HG03175 (cell line): ENCODE measurements around the gene DOP1B.
"Not testable (repeated sequence)": the region's sequence is repeated elsewhere in the genome, so short reads cannot be mapped to it uniquely, and the experiment has no call there.

ENCODE experiments used
- ATAC-seq: cut with Tn5 transposase; IDR thresholded peaks from one replicate; pipeline ENCODE4 v1.9.1; 2021; ENCODE audit warnings: mild to moderate bottlenecking, moderate library complexity; ENCODE audit not compliant: unreplicated experiment

Gene DOP1B, protein sequence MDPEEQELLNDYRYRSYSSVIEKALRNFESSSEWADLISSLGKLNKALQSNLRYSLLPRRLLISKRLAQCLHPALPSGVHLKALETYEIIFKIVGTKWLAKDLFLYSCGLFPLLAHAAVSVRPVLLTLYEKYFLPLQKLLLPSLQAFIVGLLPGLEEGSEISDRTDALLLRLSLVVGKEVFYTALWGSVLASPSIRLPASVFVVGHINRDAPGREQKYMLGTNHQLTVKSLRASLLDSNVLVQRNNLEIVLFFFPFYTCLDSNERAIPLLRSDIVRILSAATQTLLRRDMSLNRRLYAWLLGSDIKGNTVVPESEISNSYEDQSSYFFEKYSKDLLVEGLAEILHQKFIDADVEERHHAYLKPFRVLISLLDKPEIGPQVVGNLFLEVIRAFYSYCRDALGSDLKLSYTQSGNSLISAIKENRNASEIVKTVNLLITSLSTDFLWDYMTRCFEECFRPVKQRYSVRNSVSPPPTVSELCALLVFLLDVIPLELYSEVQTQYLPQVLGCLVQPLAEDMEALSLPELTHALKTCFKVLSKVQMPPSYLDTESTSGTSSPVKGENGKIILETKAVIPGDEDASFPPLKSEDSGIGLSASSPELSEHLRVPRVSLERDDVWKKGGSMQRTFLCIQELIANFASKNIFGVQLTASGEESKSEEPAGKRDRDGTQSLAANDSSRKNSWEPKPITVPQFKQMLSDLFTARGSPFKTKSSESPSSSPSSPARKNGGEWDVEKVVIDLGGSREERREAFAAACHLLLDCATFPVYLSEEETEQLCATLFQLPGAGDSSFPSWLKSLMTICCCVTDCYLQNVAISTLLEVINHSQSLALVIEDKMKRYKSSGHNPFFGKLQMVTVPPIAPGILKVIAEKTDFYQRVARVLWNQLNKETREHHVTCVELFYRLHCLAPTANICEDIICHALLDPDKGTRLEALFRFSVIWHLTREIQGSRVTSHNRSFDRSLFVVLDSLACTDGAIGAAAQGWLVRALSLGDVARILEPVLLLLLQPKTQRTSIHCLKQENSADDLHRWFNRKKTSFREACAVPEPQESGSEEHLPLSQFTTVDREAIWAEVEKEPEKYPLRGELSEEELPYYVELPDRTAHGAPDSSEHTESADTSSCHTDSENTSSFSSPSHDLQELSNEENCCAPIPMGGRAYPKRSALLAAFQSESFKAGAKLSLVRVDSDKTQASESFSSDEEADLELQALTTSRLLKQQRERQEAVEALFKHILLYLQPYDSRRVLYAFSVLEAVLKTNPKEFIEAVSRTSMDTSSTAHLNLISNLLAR (N-terminal part only)

DNA sequence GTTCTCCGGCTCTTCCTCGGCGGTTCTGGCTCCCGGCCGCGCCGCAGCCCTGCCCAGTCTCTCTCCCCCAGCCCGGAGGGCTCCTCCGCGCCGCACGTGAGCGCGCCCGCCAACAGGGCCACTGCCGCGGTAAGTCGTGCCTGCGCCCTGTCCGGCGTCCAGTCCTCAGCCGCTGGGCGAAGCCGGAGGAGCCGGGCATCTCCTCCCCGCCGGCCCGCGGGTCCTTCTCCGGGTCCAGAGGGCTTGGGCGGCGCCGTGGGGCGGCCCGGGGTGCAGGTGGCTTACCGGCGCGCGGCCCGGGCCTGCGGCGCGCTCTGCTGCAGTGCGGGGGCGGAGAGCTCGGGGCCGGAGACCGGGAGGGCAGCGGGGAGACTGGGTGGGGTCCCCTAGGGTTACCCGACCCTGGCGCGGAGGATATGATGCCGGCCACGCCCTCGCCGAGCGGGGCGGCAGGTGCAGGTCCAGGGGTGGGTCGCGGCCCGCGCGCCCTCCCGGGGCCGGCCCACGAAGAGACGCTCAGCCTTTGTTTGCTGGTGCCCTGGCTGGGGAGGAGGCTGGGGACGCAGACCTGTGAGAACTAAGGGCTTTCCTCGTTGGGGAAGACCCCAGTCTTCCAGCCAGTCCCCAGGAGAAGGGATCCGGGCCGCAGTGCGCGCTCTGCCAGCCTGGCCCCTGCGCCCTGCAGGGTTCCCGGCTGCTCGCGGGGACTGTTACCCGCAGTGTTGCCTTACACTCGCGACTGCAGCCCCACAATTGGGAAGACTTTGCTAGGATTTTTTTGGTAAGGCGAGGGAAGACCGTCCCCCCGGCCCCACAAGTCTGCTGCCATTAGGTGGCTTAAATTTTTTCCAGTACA is at the start of gene DOP1B:
Gene DOP1B (plus strand): TSS at position 10 of the 856 bp plus-strand sequence. CDS start 7,910 bp downstream, outside the sequence.
- ATAC-seq, result peak; percentile 26

DNA sequence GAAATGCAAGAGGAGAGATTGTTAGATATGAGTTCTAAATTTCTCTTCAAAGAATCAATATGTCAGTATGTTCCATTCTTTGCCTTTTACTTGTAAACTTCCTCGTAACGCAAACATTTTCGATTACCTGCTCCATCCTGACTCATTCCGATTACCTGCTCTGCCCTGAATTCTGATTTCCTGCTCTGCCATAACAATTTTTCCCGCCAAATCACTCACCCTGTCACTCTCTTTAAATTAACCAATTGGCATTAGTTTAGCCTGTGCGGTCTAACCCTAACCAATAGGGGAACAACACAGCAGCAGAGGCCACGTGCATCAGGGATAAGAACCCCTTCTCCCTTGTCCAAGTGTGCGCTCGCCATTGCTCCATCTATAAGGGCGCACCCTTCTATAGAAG is 46.8 kb upstream of the DOP1B start:
- ATAC-seq, result no peak

DNA sequence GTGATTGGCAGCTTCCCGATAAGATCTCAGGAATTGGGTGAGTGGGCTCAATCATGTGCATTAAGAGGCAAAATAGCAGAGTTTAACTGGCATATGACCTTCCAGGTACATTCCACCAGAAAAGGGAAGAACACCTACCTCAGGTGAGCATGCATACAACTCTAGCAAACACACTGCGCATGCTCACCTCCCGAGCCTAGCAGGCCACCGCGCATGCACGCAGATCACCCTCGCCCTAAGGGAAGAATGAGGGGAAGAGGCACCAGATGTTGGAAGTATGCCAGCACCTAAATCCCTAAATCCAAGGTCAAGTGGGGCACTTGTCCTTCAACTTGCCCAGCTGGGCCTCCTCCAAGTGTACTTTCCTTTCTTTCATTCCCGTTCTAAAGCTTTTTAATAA is 45.4 kb upstream of the DOP1B start:
- ATAC-seq, result no peak

DNA sequence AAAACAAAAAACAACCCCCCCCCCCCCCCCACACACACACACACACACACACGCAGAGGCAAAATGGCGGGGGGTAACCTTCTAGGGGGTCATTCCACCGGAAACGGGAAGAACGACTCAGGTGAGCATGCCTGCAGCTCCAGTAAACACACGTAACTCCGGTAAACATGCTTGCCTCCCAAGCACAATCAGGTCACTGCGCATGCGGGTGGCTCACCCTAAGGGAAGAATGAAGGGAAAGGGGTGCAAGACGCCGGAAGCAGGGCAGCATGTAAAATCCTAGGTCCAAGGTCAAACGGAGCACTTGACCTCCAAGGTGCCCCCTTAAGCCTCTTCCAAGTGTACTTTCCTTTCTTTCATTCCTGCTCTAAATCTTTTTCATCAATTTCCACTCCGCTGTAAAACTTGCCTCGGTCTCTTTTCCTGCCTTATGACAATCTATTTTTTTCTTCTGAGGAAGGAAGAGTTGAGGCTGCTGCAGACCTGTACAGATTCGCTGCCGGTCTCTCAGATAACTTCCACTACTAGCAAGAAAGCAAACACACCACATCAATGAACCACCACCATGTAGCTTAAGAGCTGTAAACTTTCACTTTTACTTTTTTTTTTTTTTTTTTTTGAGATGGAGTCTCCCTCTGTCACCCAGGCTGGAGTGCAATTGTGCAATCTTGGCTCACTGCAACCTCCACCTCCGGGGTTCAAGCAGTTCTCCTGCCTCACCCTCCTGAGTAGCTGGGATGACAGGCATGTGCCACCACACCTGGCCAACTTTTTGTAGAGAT is 42.8 kb upstream of the DOP1B start:
- no peak for ATAC-seq

DNA sequence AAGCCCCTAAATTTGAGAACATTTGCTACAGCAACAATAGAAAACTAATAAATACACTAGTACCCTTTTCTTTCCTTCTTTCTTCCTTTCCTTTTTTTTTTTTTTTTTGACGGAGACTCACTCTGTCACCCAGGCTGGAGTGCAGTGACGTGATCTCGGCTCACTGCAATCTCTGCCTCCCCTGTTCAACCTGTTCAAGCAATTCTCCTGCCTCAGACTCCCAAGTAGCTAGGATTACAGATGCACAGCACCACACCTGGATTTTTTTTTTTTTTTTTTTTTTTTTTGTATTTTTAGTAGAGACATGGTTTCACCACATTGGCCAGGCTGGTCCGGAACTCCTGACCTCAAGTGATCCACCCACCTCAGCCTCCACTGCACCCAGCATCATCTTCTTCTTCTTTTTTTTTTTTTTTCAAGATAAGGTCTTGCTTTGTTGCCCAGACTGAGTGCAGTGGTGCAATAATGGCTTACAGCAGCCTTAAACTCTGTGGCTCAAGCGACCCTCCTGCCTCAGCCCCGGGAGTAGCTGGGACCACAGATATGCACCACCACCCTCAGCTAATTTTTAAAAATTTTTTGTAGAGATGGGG is 41.4 kb upstream of the DOP1B start:
- ATAC-seq, result no peak

DNA sequence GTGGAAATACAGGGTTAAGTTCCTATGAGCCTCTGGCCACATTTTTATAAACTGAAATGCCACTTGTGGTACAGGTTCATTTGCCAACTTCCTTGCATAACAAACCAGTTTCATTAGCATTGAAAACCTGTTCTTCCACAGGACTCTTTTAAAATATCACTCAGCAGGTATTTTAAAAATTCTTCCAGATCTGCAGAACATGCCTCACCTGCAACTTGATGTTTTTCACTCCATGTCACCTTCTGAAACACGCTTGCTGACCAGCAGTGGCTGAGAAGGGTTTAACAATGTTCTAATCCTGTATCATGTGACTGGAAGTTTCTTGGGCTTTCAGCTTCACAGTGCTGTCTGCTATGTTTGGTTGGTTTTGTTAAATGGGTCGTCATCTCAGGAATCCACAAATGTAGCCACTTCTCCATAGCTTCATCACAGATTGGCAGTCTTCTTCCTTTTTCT is 39.3 kb upstream of the DOP1B start:
- no peak for ATAC-seq

DNA sequence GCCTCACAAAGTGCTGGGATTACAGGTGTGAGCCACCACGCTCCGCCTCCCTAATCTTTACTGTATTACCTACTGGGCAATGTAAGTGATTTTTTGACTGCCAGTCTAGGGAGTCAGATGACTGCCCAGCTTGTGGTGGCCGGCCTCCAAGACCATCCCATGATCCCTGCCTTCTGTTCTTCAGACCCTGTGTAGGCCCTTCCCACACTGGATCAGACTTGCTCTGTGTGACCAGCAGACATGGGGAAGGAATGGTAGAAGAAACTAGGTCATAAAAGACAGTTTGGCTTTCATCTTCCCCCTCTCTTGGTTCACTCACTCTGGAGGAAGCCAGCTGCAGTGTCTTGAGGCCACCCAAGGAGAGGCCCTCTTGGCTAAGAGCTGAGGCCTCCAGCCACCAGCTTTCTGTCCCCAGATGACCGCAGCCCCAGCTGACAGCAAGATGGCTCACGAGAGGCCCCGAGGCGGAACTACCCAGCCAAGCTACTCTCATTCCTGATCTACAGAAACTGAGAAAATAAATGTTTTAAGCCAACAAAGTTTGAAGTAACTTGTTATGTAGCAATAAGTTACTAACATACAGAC is 36.2 kb upstream of the DOP1B start:
- ATAC-seq, result no peak

DNA sequence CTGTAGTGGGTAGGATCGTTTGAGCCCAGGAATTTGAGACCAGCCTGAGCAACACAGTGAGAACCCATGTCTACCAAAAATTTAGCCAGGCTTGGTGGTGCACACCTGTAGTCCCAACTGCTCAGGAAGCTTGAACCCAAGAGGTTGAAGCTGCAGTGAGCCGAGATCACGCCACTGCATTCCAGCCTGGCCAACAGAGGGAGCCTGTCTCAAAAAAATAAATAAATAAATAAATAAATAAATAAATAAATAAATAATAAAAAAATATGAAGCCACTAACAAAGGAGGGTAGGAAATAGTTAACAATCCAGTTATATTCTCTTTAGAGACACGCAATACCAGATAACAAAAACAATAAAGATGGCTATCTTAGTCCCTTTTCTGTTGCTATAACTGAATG is 33.6 kb upstream of the DOP1B start:
- no peak for ATAC-seq

DNA sequence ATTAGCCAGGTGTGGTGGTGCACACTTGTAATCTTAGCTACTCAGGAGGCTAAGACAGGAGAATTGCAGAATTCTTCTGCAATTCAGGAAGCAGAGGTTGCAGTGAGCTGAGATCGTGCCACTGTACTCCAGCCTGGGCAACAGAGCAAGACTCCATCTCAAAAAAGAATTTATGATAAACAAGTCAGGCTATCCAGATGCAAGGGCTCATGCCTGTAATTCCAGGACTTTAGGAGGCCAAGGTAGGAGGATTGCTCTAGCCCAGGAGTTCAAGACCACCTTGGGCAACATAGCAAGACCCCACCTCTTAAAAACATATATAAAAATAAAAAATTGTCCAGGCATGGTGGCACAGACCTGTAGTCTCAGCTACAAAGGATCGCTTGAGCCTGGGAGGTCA is 32.2 kb upstream of the DOP1B start:
- ATAC-seq, result no peak

DNA sequence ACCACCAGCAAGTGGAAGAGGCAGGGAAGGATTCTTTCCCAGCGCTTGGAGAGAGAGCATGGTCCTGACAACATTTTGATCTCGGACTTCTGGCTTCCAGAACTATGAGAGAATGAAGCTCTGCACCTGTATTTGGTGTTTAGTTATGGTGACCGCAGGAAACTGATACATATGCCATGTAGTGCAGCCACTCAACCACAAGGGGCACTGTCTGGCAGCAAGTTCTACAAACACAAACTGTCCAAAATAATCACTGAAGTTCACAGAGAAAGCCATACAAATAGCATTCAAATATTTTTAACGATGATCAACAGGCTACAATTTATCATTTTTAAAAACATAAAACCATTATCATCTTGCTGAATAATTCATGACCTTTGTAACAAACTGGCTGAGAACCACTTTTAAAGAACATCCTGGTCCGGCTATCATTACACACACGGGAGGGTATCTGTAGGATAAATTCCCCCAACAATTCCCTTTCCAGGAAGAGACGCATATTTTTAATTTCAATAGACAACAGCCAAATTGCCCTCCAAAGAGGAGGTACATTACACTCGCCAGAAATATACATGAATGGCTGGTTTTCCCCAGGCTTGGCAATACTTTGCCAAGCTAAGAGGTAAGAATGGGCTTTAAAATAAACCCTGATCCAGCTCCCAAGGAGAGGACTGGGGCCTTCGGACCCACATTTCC is 31.0 kb upstream of the DOP1B start:
- ATAC-seq, result no peak

DNA sequence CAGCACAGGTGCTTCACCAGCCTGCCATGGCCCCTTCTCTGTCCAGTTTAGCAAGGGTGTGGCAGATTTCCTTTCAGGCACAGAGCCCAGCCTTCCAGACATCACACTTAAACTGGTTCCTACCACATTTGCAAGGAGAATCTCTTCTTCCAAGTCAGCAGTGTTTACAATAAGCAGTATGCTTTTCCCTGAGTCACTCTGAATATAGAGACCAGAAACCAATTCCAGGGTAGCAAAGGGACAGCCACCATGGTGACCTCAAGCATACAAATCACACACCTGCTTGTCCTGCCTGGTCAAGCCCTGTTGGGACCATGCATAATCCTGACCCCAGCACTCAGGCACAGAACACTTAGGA is 30.4 kb upstream of the DOP1B start:
- no peak for ATAC-seq

DNA sequence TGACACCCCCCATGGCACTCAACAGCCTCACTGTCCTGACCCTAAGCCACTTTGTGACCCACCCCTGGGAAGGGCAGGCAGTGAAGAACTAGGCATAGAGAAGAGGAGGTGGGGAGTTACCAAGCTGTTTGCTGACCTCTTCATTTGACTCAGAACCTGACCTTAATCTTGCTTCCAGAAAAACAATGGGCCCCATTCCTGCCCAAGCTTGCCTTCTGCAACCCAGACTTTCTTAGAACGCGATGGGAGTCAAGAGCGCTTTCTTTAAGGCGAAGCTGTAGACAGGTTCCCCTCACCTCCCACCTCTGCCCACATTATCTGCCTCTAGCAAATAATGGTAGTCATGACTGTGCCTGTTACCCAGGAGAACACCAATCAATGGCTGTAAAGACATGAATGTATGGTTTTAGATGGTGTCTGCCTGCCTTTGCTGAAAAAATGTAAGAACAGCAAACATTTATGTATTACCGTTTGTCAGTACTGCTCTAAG is 30.0 kb upstream of the DOP1B start:
- ATAC-seq, result no peak

DNA sequence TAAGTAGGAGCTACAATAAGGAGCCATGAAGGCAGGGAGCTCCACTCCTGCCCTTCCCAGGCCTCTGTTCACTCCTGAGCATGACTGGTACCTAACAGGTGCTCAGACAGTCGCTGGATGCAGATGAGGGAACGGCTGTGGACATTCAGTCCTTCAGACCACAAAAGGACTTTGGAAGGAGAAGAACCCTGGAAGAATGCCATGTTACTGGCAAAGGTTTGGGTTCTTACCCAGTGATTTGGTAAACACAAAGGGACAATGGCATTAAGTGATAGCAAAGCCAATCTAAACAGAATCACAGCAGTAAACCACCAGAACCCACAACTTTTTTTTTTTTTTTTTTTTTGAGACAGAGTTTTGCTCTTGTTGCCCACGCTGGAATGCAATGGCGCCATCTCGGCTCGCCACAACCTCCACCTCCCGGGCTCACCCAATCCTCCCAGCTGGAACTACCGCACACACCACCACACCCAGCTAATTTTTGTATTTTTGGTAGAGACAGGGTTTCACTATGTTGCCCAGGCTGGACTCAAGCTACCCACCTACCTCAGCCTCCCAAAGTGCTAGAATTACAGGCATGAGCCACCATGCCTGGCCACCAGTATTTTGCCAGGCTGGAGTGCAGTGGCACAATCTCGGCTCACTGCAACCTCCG is 29.2 kb upstream of the DOP1B start:
- ATAC-seq, result no peak

DNA sequence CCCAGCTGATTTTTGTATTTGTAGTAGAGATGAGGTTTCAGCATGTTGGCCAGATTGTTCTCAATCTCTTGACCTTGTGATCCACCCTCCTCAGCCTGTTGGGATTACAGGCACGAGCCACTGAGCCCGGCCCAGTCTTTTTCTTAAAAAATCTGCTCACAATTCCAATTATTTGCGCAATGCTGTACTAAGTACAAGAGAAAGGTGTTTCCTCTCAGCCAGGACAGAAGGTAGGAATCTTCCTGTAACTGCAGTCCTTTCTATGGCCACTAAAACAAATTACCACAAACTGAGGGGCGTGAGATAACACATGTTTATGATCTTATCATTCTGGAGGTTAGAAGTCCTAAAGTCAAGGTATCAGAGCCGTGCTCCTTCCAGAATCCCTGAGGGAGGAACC is 28.6 kb upstream of the DOP1B start:
- ATAC-seq, result no peak

DNA sequence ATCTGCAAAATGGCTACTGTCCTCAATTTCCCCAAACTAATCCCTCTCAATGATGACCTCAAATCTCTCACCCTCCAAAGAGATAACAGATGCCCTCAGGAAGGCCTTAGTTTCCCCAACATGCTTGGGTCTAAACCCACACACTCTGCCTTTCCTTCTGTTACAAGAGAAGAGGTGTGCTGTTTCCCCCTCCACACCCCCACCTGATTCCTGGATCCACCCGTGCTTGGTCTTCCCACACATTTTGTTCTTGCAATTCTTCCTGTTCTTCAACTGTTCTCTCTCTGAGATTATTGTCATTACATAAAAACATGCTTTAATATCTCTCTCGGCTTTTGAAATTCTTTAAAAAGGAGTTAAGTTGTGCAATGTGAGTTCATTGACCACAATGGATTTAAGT is 27.4 kb upstream of the DOP1B start:
- no peak for ATAC-seq

DNA sequence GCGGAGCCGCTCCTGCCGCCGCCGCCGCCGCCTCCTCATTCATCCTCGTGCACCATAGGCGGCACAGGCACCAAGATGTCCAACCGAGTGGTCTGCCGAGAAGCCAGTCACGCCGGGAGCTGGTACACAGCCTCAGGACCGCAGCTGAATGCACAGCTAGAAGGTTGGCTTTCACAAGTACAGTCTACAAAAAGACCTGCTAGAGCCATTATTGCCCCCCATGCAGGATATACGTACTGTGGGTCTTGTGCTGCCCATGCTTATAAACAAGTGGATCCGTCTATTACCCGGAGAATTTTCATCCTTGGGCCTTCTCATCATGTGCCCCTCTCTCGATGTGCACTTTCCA is 26.2 kb upstream of the DOP1B start:
- ATAC-seq, result not testable (repeated sequence)

DNA sequence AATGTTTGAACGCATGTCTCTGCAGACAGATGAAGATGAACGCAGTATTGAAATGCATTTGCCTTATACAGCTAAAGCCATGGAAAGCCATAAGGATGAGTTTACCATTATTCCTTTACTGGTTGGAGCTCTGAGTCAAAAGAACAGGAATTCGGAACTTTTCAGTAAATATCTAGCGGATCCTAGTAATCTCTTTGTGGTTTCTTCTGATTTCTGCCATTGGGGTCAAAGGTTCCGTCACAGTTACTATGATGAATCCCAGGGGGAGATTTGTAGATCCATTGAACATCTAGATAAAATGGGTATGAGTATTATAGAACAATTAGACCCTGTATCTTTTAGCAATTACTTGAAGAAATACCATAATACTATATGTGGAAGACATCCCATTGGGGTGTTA is 25.8 kb upstream of the DOP1B start:
- ATAC-seq, result not testable (repeated sequence)

DNA sequence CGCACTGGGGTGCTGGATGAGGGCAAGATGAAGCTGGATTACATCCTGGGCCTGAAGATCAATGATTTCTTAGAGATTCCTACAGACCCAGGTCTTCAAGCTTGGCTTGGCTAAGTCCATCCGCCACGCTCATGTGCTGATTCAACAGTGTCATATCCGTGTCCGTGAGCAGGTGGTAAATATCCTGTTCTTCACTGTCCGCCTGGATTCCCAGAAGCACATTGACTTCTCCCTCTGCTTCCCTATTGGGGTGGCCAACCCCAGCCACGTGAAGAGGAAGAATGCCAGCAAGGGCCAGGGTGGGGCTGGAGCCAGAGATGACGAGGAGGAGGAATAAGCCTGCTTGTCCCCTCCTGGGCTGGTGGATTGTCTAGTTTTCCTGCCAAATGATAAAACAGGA is 23.9 kb upstream of the DOP1B start:
- ATAC-seq, result no peak
